GM19438 (cell line): Measurements from ENCODE around the gene MPO.

Source experiments
- ATAC-seq: cut with Tn5 transposase; IDR thresholded peaks from one replicate; pipeline ENCODE4 v1.9.1; 2021; ENCODE audit warnings: low read depth; ENCODE audit not compliant: unreplicated experiment

The MPO gene

GRCh38 chr17:58267347-58268324, 13.1 kb downstream of the MPO start:
- no peak for ATAC-seq

- no peak for ATAC-seq
Measured at GRCh38 chr17:58265902-58266875, 14.5 kb downstream of the MPO start.

DNA sequence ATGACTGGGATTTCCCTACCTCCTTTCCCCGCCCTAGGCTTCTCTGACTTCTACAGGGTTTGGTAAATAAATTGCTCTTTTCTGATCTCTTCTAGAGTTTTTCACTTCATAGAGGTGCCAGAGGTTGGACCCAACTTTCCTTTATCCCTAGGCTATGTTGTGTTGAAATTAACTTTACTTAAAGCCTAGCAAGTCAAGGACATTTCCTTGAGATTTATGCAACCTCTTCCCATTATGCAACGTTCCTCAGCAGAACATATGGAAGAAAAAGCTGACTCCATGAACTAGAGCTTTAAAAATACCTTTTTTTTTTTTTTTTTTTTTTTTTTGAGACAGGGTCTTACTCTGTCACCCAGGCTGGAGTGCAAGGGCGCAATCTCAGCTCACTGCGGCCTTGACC, 15.5 kb downstream of the MPO start:
- ATAC-seq: no peak

- ATAC-seq: no peak
Measured at GRCh38 chr17:58264407-58265103, 16.2 kb downstream of the MPO start.

GRCh38 chr17:58263773-58264172, 17.0 kb downstream of the MPO start:
- no peak for ATAC-seq

GRCh38 chr17:58262149-58262548, 18.6 kb downstream of the MPO start:
- no peak for ATAC-seq

GRCh38 chr17:58254803-58255202, 25.9 kb downstream of the MPO start:
- no peak for ATAC-seq

DNA sequence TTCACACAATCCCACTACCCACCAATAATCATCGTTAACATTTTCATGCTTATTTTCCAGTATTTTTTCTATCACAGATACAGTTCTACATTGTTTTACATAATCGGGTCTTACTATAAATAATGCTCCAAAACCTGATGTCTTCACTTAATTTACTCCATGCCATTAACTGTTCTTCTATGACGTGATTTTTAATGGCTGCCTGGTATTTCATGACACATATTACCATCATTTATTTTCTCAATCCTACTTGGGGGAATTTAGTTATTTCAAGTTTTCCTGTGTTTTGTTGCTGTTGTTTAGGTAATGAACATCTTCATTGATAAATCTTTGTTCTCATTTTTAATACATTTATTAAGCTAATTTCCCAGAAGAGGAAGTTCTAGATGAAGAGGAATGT, 27.7 kb downstream of the MPO start:
- no peak for ATAC-seq

GRCh38 chr17:58252141-58252540, 28.6 kb downstream of the MPO start:
- no peak for ATAC-seq

GRCh38 chr17:58250344-58251011, 30.3 kb downstream of the MPO start:
- ATAC-seq: no peak

DNA sequence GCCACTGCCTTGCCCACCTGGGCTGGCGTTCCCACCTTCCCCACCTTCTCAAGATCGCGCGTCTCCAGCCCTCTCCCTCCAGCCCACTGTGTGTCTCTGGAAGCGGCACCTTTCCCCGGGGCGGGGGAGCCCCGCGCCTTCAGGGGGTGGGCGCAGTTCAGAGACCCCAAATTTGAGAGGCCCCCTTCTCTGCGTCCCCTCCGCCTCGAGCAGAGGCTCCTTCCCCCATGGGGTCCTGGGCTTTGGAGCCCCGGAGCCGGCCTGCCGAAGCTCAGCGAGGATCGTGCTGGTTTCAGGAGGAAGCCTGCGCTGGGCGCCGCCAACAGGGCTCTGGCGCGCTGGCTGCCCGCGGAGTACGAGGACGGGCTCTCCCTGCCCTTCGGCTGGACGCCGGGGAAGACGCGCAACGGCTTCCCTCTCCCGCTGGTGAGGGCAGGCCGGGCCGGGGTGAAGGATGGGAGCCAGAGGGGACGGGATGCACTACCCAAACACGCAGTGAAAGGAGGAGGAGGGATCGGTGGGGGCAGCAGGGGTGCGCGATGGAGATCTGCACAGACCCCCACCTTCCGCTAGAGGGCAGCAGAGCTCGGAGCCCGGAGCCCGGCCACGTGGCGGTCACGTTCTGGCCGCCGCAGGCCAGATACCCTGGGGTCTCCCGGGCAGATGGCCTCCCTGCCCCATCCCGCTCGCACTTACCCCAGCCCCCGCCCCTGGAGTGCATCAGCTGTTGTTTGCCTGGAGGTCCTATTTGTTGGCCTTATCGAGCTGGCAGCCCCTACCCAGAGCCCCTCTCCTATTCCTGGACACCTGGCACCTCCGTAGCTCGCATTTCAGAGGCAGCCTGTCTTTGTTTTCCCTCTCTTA, 31.2 kb downstream of the MPO start:
- ATAC-seq: no peak

DNA sequence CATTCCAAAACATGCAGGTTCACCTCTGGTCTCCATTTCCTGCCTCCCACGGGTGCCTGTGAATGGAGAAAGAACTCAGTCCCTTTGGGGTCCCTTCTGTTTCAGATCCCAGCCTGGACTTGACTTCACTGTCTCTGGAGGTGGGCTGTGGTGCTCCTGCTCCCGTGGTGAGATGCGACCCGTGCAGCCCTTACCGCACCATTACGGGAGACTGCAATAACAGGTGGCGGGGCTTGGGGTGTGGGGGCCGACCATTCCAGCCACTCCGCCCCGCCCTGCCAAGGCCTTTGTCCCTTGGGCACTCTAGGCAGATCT, 31.8 kb downstream of the MPO start:
- no peak for ATAC-seq

GRCh38 chr17:58247511-58248363, 33.0 kb downstream of the MPO start:
- ATAC-seq: no peak

DNA sequence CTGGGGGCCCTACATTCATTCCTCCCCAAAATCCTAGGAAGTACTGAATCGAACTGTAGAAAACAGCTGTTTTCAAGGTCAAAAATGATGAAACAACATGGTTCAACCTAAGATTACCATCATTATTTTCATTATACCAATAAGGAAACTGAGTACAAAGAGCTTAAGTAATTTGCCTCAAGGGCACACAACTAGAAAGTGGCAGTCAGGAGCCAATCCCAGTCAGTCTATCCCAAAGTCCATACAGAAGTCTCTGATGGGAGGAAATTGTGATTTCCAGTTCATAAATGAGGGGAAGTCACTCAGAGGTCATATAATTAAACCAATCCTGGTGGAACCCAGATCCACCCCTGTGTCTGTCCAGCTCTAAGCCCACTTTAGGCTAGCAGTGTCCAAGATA, 34.0 kb downstream of the MPO start:
- no peak for ATAC-seq

DNA sequence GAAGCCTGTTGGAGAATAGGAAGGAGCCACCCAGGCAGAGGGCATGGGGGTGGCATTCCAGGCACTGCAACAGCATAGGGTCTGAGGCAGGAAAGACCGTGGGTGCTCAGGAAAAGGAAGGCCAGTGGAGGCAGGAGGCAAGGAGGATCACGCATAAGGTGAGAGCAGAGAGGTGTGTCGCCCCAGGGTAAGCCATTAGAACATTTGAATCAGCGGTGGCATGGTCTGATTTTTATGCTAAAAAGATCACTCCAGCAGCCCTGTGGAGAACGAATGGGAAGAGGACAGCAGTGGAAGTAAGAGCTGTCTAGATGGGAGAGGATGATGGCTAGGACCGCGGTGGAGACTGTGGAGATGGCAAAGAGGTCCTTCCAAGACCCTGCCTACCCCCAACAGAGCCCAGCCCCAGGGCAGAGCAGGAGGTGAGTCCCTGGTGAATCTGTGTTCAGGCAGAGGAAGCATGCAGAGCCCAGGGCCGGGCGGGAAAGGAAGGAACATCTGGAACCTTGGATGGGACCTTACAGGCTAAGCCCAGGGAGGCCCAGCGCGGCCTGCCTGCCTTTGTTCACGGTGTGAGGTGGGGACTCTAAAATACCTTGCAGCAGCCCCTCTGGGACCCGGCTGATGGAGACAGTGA, 34.5 kb downstream of the MPO start:
- ATAC-seq: no peak

DNA sequence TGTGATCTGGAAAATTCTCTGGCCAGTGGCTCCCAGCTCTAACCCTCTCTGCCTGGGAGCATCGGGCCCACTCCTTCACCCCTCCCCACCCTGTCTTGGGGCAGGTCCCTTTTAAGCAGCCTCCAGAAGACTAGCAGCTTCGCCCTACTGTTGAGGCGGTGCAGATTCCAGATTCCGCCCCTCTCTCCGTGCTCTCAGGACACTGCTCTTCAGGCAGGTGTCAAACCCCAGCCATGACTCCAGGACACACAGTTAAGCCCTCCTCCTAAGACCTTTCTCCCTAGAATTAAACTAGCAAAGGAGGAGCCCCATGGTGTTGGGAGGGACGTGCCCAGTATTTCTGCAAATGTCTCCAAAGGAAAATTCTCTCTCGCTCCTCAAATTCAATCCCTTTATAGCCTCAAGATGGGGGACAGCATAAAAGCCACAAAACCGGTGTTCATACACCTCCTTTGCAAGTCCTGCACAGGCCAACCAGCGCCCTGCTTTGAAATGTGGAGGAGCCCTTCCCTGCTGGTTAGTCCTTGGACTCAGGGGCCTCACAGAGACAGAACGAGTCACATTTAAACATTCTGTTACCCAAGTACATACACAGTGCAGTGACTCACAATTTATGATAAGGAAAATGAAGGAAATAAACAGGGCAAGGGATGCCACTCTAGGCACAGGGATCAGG, 35.2 kb downstream of the MPO start:
- ATAC-seq: no peak

DNA sequence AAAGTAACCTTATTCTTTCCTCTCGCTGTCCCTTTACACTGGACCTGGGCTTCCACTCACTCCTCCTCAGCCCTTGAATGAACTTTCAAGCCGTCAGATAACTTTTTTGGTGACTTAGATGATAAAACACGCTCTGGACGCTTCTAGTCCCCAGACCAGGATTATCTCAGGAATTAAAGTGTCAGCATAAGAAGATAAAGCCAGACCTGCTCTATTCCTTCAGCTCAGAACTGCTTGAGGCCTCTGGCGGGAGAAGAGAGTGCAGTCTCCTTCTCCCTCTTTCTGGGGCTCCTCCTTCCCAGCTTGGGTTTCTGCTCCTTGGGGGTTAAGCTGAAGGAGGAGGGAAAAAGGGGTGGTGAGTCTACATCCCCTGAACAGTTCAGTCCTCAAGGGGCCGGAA, 35.8 kb downstream of the MPO start:
- ATAC-seq: no peak
